ENCODE measurements around the gene DYNC2I2. TPM values are rescaled to one million over a fixed set of nuclear protein-coding genes. Genes with fewer than 3 reads are reported as not detected.

Gene DYNC2I2
- total and polyA plus RNA-seq, 4 donors, result 10.9 to 58.0 (median 19.6) TPM

DNA sequence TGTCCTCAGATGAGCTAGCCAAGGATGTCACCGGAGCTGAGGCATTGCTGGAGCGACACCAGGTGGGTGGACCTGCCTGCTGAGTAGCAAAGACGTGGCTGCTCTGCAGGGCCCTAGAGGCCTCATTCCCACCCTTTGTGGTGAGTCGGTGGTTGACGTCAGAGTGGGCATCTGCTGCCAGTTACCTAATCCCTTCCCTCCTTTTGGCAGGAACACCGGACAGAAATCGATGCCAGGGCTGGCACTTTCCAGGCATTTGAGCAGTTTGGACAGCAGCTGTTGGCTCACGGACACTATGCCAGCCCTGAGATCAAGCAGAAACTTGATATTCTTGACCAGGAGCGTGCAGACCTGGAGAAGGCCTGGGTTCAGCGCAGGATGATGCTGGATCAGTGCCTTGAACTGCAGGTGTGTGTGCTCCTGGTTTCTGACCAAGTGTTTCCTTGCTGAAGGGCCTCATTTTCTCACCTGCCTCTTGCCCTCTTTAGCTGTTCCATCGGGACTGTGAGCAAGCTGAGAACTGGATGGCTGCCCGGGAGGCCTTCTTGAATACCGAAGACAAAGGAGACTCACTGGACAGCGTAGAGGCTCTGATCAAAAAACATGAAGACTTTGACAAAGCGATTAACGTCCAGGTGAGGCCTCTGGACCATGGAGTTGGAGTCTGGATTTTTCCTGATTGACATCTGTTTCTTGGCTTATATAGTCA lies 48.9 kb downstream of the DYNC2I2 start:
- H3K4me1 ChIP-seq (ENCODE audit: control insufficient read depth in 4 of 4, insufficient read depth in 4 of 4, low read length in 3 of 4), result peaks cover 0 to 22% (median 19%) of the 10 kb centered on the region in 4 donors
- TF ChIP-seq RXRA (IDR thresholded peaks at IDR 0.05), result peak; percentile 82 to 88
- TF ChIP-seq TAF1 (conservative IDR thresholded peaks at IDR 0.05), result no peak
- peak; percentile 54 to 65 for TF ChIP-seq RAD21 (IDR thresholded peaks at IDR 0.05)
- peak; percentile 87 to 89 for TF ChIP-seq JUND (IDR thresholded peaks at IDR 0.05)
- TF ChIP-seq, protein P1, sequence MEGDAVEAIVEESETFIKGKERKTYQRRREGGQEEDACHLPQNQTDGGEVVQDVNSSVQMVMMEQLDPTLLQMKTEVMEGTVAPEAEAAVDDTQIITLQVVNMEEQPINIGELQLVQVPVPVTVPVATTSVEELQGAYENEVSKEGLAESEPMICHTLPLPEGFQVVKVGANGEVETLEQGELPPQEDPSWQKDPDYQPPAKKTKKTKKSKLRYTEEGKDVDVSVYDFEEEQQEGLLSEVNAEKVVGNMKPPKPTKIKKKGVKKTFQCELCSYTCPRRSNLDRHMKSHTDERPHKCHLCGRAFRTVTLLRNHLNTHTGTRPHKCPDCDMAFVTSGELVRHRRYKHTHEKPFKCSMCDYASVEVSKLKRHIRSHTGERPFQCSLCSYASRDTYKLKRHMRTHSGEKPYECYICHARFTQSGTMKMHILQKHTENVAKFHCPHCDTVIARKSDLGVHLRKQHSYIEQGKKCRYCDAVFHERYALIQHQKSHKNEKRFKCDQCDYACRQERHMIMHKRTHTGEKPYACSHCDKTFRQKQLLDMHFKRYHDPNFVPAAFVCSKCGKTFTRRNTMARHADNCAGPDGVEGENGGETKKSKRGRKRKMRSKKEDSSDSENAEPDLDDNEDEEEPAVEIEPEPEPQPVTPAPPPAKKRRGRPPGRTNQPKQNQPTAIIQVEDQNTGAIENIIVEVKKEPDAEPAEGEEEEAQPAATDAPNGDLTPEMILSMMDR (IDR thresholded peaks at IDR 0.05; ENCODE audit: low read depth, low read length, missing input control), result no peak
- TF ChIP-seq FOXA2 (IDR thresholded peaks at IDR 0.05), result peak; percentile 25
- no peak for TF ChIP-seq FOXA1 (IDR thresholded peaks at IDR 0.05)
- TF ChIP-seq, protein P2, sequence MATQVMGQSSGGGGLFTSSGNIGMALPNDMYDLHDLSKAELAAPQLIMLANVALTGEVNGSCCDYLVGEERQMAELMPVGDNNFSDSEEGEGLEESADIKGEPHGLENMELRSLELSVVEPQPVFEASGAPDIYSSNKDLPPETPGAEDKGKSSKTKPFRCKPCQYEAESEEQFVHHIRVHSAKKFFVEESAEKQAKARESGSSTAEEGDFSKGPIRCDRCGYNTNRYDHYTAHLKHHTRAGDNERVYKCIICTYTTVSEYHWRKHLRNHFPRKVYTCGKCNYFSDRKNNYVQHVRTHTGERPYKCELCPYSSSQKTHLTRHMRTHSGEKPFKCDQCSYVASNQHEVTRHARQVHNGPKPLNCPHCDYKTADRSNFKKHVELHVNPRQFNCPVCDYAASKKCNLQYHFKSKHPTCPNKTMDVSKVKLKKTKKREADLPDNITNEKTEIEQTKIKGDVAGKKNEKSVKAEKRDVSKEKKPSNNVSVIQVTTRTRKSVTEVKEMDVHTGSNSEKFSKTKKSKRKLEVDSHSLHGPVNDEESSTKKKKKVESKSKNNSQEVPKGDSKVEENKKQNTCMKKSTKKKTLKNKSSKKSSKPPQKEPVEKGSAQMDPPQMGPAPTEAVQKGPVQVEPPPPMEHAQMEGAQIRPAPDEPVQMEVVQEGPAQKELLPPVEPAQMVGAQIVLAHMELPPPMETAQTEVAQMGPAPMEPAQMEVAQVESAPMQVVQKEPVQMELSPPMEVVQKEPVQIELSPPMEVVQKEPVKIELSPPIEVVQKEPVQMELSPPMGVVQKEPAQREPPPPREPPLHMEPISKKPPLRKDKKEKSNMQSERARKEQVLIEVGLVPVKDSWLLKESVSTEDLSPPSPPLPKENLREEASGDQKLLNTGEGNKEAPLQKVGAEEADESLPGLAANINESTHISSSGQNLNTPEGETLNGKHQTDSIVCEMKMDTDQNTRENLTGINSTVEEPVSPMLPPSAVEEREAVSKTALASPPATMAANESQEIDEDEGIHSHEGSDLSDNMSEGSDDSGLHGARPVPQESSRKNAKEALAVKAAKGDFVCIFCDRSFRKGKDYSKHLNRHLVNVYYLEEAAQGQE (IDR thresholded peaks at IDR 0.05), result peak; percentile 83
- peak in 1 of 2 donors; percentile 41 for TF ChIP-seq GABPA (IDR thresholded peaks at IDR 0.05 in 1 of 2, conservative IDR thresholded peaks at IDR 0.05 in 1 of 2)
- peak; percentile 73 to 84 for TF ChIP-seq HNF4A (conservative IDR thresholded peaks at IDR 0.05)
- no peak for TF ChIP-seq EGR1 (IDR thresholded peaks at IDR 0.05; ENCODE audit: low read depth in 2 of 2)
- TF ChIP-seq, protein P3, sequence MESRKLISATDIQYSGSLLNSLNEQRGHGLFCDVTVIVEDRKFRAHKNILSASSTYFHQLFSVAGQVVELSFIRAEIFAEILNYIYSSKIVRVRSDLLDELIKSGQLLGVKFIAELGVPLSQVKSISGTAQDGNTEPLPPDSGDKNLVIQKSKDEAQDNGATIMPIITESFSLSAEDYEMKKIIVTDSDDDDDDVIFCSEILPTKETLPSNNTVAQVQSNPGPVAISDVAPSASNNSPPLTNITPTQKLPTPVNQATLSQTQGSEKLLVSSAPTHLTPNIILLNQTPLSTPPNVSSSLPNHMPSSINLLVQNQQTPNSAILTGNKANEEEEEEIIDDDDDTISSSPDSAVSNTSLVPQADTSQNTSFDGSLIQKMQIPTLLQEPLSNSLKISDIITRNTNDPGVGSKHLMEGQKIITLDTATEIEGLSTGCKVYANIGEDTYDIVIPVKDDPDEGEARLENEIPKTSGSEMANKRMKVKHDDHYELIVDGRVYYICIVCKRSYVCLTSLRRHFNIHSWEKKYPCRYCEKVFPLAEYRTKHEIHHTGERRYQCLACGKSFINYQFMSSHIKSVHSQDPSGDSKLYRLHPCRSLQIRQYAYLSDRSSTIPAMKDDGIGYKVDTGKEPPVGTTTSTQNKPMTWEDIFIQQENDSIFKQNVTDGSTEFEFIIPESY (IDR thresholded peaks at IDR 0.05), result peak; percentile 32
- TF ChIP-seq, protein P4, sequence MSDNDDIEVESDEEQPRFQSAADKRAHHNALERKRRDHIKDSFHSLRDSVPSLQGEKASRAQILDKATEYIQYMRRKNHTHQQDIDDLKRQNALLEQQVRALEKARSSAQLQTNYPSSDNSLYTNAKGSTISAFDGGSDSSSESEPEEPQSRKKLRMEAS (IDR thresholded peaks at IDR 0.05), result peak; percentile 75
- no peak for TF ChIP-seq NR2F2 (IDR thresholded peaks at IDR 0.05)
- TF ChIP-seq HNF4G (IDR thresholded peaks at IDR 0.05), result no peak
- TF ChIP-seq, protein P5, sequence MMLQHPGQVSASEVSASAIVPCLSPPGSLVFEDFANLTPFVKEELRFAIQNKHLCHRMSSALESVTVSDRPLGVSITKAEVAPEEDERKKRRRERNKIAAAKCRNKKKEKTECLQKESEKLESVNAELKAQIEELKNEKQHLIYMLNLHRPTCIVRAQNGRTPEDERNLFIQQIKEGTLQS (IDR thresholded peaks at IDR 0.05), result no peak
- peak; percentile 72 for TF ChIP-seq SP1 (IDR thresholded peaks at IDR 0.05)
- peak; percentile 77 for TF ChIP-seq YY1 (IDR thresholded peaks at IDR 0.05)
- H3K27me3 ChIP-seq (ENCODE audit: control insufficient read depth in 4 of 4, insufficient read depth in 4 of 4, low read length in 3 of 4), result no peaks in the 10 kb centered on the region
- H3K9me3 ChIP-seq (ENCODE audit: control insufficient read depth in 4 of 4, low read length in 3 of 4), result no peaks in the 10 kb centered on the region
- DNase-seq (ENCODE audit: low spot score), result no peak
- 44% methylated on average over 16 of the region's 16 CpGs for WGBS
- peak overlapping the region; percentile 81 to 93 for H3K27ac ChIP-seq (ENCODE audit: low read depth in 1 of 2, low read length in 2 of 2)
- H3K36me3 ChIP-seq (ENCODE audit: control insufficient read depth in 4 of 4, insufficient read depth in 3 of 4, low read depth in 1 of 4, low read length in 3 of 4), result peaks cover 9 to 68% (median 48%) of the 10 kb centered on the region in 4 donors
- H3K4me3 ChIP-seq (ENCODE audit: low read depth in 1 of 3, low read length in 3 of 3), result no peak overlapping the region
- H3K9ac ChIP-seq (ENCODE audit: low read depth in 1 of 2, low read length in 2 of 2), result no peak overlapping the region
